ENCODE data around the gene ZNF611.
"Not testable (repeated sequence)": the region's sequence is repeated elsewhere in the genome, so short reads cannot be mapped to it uniquely, and the experiment has no call there.

The ZNF611 gene

DNA sequence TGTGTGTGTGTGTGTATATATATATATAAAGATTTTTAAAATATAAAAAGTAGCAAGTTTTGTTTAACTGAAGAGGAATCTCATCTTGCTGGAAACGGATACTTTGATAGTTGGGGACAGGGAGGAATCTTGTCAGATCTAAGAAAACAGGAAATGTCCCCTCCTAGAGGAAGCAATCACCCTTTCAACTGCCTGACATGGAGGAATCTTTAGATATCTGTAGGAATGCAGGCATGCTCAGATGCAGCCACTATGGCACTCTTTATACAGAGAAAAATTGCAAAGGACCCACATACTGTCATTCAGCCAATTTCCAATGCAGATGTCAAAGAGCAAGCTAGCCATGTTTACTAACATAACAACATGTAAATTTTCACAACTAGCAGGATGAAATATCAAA lies 38.8 kb downstream of the ZNF611 start:
- no peak for TF ChIP-seq CTCF (IDR thresholded peaks at IDR 0.05; ENCODE audit: poor library complexity, severe bottlenecking)
- Histone ChIP-seq H3K27ac (ENCODE audit: poor library complexity, severe bottlenecking) (no peak overlapping the region), H3K9me3 (ENCODE audit: severe bottlenecking) (peaks cover 2% of the 10 kb centered on the region), H3K4me1 (ENCODE audit: insufficient read depth, poor library complexity, severe bottlenecking) (no peaks in the 10 kb centered on the region), H3K36me3 (ENCODE audit: low read depth) (no peaks in the 10 kb centered on the region), H3K27me3 (ENCODE audit: insufficient read depth, poor library complexity, severe bottlenecking) (no peaks in the 10 kb centered on the region), H3K4me3 (ENCODE audit: severe bottlenecking) (no peak overlapping the region)
- DNase-seq (ENCODE audit: low spot score) = no peak
- ATAC-seq (ENCODE audit: low read depth) = no peak

DNA sequence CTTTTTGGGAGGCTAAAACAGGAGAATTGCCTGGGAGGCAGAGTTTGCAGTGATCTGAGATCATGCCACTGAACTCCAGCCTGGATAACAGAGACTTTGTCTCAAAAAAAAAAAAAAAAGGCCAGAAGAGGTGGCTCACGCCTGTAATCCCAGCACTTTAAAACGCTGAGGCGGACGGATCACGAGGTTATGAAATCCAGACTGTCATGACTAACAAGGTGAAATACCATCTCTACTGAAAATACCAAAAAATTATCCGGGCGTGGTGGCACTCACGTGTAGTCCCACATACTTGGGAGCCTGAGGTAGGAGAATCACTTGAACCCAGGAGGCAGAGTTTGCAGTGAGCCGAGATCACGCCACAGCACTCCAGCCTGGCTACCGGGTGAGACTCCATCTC lies 39.9 kb downstream of the ZNF611 start:
- Histone ChIP-seq H3K4me3 (ENCODE audit: severe bottlenecking) (no peak overlapping the region), H3K9me3 (ENCODE audit: severe bottlenecking) (peaks cover 2% of the 10 kb centered on the region), H3K27ac (ENCODE audit: poor library complexity, severe bottlenecking) (no peak overlapping the region), H3K4me1 (ENCODE audit: insufficient read depth, poor library complexity, severe bottlenecking) (no peaks in the 10 kb centered on the region), H3K36me3 (ENCODE audit: low read depth) (no peaks in the 10 kb centered on the region), H3K27me3 (ENCODE audit: insufficient read depth, poor library complexity, severe bottlenecking) (no peaks in the 10 kb centered on the region)
- ATAC-seq (ENCODE audit: low read depth) (no peak), DNase-seq (ENCODE audit: low spot score) (no peak)
- no peak for TF ChIP-seq CTCF (IDR thresholded peaks at IDR 0.05; ENCODE audit: poor library complexity, severe bottlenecking)

DNA sequence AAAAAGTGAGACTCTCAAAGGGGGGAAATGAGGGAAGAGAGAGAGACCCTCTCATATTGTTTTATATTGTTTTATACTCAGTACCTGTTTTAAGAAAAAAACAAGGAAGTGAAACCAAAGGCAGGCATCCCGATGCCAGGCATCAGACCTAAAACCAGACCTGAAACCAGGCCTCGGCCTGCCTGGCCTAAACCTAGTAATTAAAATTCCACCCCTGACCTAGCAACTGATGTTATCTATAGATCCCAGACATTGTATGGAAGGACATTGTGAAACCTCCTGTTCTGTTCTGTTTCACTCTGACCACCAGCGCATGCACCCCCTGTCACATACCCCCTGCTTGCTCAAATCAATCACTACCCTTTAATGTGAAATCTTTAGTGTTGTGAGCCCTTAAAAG lies 40.6 kb downstream of the ZNF611 start:
- not testable (repeated sequence) for H3K9me3 ChIP-seq (ENCODE audit: severe bottlenecking); H3K4me1 ChIP-seq (ENCODE audit: insufficient read depth, poor library complexity, severe bottlenecking); DNase-seq (ENCODE audit: low spot score); ATAC-seq (ENCODE audit: low read depth); H3K27me3 ChIP-seq (ENCODE audit: insufficient read depth, poor library complexity, severe bottlenecking); H3K27ac ChIP-seq (ENCODE audit: poor library complexity, severe bottlenecking); H3K36me3 ChIP-seq (ENCODE audit: low read depth); H3K4me3 ChIP-seq (ENCODE audit: severe bottlenecking)

DNA sequence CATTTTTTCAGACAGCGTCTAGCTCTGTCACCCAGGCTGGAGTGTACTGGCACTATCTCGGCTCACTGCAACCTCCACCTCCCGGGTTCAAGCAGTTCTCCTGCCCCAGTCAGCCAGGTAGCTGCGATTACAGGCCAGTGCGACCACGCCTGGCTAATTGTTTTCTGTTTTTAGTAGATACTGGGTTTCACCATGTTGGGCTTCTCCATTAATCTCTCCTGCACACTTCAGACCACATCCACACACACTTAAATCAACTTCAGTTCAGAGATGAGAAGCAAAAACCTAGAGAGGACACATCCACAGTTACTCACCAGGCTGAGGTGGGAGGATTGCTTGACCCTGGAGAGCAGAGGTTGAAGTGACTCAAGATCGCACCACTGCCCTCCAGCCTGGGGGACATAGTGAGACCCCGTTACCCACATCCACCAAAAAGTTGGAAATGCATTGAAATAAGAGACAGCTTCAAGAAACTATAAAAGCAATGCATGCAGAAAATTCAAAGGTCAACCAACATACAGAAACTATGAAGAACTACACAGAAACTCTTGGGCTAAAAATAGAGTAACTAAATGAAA lies 42.3 kb downstream of the ZNF611 start:
- TF ChIP-seq CTCF (IDR thresholded peaks at IDR 0.05; ENCODE audit: poor library complexity, severe bottlenecking) = no peak

GRCh38 chr19:52691737-52692136 lies 43.1 kb downstream of the ZNF611 start:
- H3K4me3 ChIP-seq (ENCODE audit: severe bottlenecking) = no peak overlapping the region
- no peak overlapping the region for H3K27ac ChIP-seq (ENCODE audit: poor library complexity, severe bottlenecking)
- no peak for TF ChIP-seq CTCF (IDR thresholded peaks at IDR 0.05; ENCODE audit: poor library complexity, severe bottlenecking)
- no peaks in the 10 kb centered on the region for H3K27me3 ChIP-seq (ENCODE audit: insufficient read depth, poor library complexity, severe bottlenecking)
- peaks cover 2% of the 10 kb centered on the region for H3K9me3 ChIP-seq (ENCODE audit: severe bottlenecking)
- H3K36me3 ChIP-seq (ENCODE audit: low read depth) = 0 out of 2 replicates have a peak, but pooled peaks cover under 1% of the 10 kb centered on the region
- no peaks in the 10 kb centered on the region for H3K4me1 ChIP-seq (ENCODE audit: insufficient read depth, poor library complexity, severe bottlenecking)
- ATAC-seq (ENCODE audit: low read depth) = no peak
- no peak for DNase-seq (ENCODE audit: low spot score)

More for the DNA sequence above, 42.3 kb downstream of the ZNF611 start:
- DNase-seq (ENCODE audit: low spot score) (no peak), ATAC-seq (ENCODE audit: low read depth) (no peak)
- H3K4me1 ChIP-seq (ENCODE audit: insufficient read depth, poor library complexity, severe bottlenecking) = no peaks in the 10 kb centered on the region
- no peaks in the 10 kb centered on the region for H3K36me3 ChIP-seq (ENCODE audit: low read depth)
- H3K27ac ChIP-seq (ENCODE audit: poor library complexity, severe bottlenecking) = no peak overlapping the region
- peaks cover 2% of the 10 kb centered on the region for H3K9me3 ChIP-seq (ENCODE audit: severe bottlenecking)
- no peaks in the 10 kb centered on the region for H3K27me3 ChIP-seq (ENCODE audit: insufficient read depth, poor library complexity, severe bottlenecking)
- H3K4me3 ChIP-seq (ENCODE audit: severe bottlenecking) = no peak overlapping the region
